PFSK-1 (cell line): ENCODE results near the gene SH3GL1.

Source experiments
- REST ChIP-seq, 2 experiments: IDR thresholded peaks; 2 replicates each; pipeline versions ENCODE4 v1.6.1 to v1.8.0; 2011 to 2012; ENCODE audit warnings: low read depth in 2 of 2, low read length in 2 of 2, control low read depth in 1 of 2, inconsistent platforms in 1 of 2, mild to moderate bottlenecking in 1 of 2, moderate library complexity in 1 of 2; ENCODE audit not compliant: insufficient read depth in 1 of 2
- SIN3A ChIP-seq: IDR thresholded peaks from 2 replicates; pipeline ENCODE4 v1.6.1; 2012; ENCODE audit warnings: mild to moderate bottlenecking, low read length, moderate library complexity, borderline replicate concordance; ENCODE audit not compliant: insufficient read depth

- TF ChIP-seq REST (IDR thresholded peaks at IDR 0.05; ENCODE audit: insufficient read depth in 1 of 2, low read depth in 2 of 2, low read length in 2 of 2) (0 out of 4 replicates have a peak, but pooled peaks of 1 of the 2 experiments have one; percentile 34), SIN3A (peak; percentile 52; the same call in 1 of the 2 replicates)
These were observed 8.5 kb downstream of the SH3GL1 start for GRCh38 chr19:4391701-4392483.
